Measurements from ENCODE around the gene KLK1. TPM values are rescaled to one million over a fixed set of nuclear protein-coding genes. Genes with fewer than 3 reads are reported as not detected.

The KLK1 gene
- total and polyA plus RNA-seq, 10 donors, result 1.3 to 56.5 (median 14.3) TPM

- intact Hi-C loops (cut with DNase I; ENCODE audit: low total_unique reads), result no loop called here
- H3K4me3 ChIP-seq, result no peak overlapping the region
- no peak for DNase-seq
- 76 to 84% (median 78%) methylated on average over 4 of the region's 4 CpGs for WGBS, 5 donors
- no peaks in the 10 kb centered on the region for H3K36me3 ChIP-seq
- H3K27ac ChIP-seq, result no peak overlapping the region
- peaks cover 0 to 67% (median 3%) of the 10 kb centered on the region in 7 donors for H3K27me3 ChIP-seq (replicated peaks in 1 of 7)
- H3K4me1 ChIP-seq, result no peaks in the 10 kb centered on the region
- no peaks in the 10 kb centered on the region for H3K9me3 ChIP-seq
- TF ChIP-seq POLR2A (IDR thresholded peaks at IDR 0.05) (no peak), POLR2AphosphoS5 (IDR thresholded peaks at IDR 0.05) (no peak)
- TF ChIP-seq, protein P1, sequence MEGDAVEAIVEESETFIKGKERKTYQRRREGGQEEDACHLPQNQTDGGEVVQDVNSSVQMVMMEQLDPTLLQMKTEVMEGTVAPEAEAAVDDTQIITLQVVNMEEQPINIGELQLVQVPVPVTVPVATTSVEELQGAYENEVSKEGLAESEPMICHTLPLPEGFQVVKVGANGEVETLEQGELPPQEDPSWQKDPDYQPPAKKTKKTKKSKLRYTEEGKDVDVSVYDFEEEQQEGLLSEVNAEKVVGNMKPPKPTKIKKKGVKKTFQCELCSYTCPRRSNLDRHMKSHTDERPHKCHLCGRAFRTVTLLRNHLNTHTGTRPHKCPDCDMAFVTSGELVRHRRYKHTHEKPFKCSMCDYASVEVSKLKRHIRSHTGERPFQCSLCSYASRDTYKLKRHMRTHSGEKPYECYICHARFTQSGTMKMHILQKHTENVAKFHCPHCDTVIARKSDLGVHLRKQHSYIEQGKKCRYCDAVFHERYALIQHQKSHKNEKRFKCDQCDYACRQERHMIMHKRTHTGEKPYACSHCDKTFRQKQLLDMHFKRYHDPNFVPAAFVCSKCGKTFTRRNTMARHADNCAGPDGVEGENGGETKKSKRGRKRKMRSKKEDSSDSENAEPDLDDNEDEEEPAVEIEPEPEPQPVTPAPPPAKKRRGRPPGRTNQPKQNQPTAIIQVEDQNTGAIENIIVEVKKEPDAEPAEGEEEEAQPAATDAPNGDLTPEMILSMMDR (IDR thresholded peaks at IDR 0.05 in 8 of 11, conservative IDR thresholded peaks at IDR 0.05 in 3 of 11), result no peak
Measured at GRCh38 chr19:50851620-50852019, 28.0 kb upstream of the KLK1 start.

DNA sequence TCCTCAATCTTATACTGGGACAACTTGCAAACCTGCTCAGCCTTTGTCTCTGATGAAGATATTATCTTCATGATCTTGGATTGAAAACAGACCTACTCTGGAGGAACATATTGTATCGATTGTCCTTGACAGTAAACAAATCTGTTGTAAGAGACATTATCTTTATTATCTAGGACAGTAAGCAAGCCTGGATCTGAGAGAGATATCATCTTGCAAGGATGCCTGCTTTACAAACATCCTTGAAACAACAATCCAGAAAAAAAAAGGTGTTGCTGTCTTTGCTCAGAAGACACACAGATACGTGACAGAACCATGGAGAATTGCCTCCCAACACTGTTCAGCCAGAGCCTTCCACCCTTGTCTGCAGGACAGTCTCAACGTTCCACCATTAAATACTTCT, 27.2 kb upstream of the KLK1 start:
- WGBS, 5 donors, result 53 to 69% (median 61%) methylated on average over 3 of the region's 3 CpGs
- intact Hi-C loops (cut with DNase I; ENCODE audit: low total_unique reads), result no loop called here
- no peaks in the 10 kb centered on the region for H3K4me1 ChIP-seq
- H3K9me3 ChIP-seq, result no peaks in the 10 kb centered on the region
- no peaks in the 10 kb centered on the region for H3K36me3 ChIP-seq
- TF ChIP-seq, protein P1 (IDR thresholded peaks at IDR 0.05 in 8 of 11, conservative IDR thresholded peaks at IDR 0.05 in 3 of 11), result no peak
- TF ChIP-seq POLR2A (IDR thresholded peaks at IDR 0.05), result no peak
- TF ChIP-seq POLR2AphosphoS5 (IDR thresholded peaks at IDR 0.05), result no peak
- H3K27me3 ChIP-seq (replicated peaks in 1 of 7), result peaks cover 0 to 58% (median 3%) of the 10 kb centered on the region in 7 donors
- DNase-seq, result no peak
- no peak overlapping the region for H3K27ac ChIP-seq
- H3K4me3 ChIP-seq, result no peak overlapping the region

DNA sequence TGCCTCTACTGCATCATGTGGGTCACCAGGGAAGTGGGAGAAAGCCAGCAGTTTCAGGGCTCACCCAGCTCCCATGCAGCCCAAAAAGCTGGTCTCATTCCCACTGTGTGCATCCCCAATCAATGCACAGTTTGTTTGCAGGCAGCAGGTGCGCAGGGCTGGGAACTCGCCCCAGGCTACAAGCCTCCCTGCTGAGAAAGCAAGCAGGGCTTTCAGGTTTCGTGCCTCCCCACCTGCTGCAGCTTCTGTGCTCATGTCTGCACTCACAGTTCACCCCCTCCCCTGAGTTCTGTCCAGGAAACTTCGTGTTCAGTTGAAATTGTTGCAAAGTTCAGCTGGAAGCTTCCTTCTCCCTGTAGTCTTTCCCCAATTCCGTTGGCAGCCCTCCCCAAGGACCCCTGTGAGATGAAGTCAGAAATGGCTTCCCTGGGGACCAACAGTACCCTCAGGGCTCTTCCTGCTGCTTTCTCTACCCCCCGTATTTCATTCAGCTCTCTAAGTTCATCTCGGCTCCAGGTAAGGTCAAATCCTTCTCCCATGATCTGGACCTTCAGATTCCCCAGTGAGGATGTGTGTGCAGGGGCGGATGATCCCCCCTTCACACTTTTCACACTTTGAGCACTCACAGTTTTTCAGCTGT, 20.8 kb upstream of the KLK1 start:
- Histone ChIP-seq H3K4me3 (no peak overlapping the region), H3K27ac (no peak overlapping the region), H3K36me3 (no peaks in the 10 kb centered on the region), H3K4me1 (no peaks in the 10 kb centered on the region), H3K9me3 (peaks cover 3 to 36% (median 28%) of the 10 kb centered on the region in 8 donors), H3K27me3 (replicated peaks in 1 of 7) (peaks cover 0 to 33% (median 0%) of the 10 kb centered on the region in 7 donors)
- intact Hi-C loops (cut with DNase I; ENCODE audit: low total_unique reads), result no loop called here
- TF ChIP-seq POLR2AphosphoS5 (IDR thresholded peaks at IDR 0.05) (no peak), POLR2A (IDR thresholded peaks at IDR 0.05) (no peak)
- TF ChIP-seq, protein P1 (IDR thresholded peaks at IDR 0.05 in 8 of 11, conservative IDR thresholded peaks at IDR 0.05 in 3 of 11), result no peak
- 58 to 69% (median 63%) methylated on average over 8 of the region's 8 CpGs for WGBS, 5 donors
- peak; percentile 44 for DNase-seq

GRCh38 chr19:50843701-50844221, 20.2 kb upstream of the KLK1 start:
- no peaks in the 10 kb centered on the region for H3K4me1 ChIP-seq
- H3K27ac ChIP-seq, result no peak overlapping the region
- peaks cover 3 to 36% (median 28%) of the 10 kb centered on the region in 8 donors for H3K9me3 ChIP-seq
- H3K4me3 ChIP-seq, result no peak overlapping the region
- DNase-seq, result no peak
- intact Hi-C loops (cut with DNase I; ENCODE audit: low total_unique reads), result no loop called here
- no peaks in the 10 kb centered on the region for H3K36me3 ChIP-seq
- TF ChIP-seq, protein P1 (IDR thresholded peaks at IDR 0.05 in 8 of 11, conservative IDR thresholded peaks at IDR 0.05 in 3 of 11), result no peak
- TF ChIP-seq POLR2A (IDR thresholded peaks at IDR 0.05) (no peak), POLR2AphosphoS5 (IDR thresholded peaks at IDR 0.05) (no peak)
- 82 to 87% (median 84%) methylated on average over 7 of the region's 7 CpGs for WGBS, 5 donors
- H3K27me3 ChIP-seq (replicated peaks in 1 of 7), result peaks cover 0 to 33% (median 0%) of the 10 kb centered on the region in 7 donors
